GM18858 (cell line): ENCODE data around the gene MPDU1.

Source experiments
- ATAC-seq: cut with Tn5 transposase; IDR thresholded peaks from one replicate; pipeline ENCODE4 v1.9.1; 2021; ENCODE audit not compliant: unreplicated experiment

The MPDU1 gene

DNA sequence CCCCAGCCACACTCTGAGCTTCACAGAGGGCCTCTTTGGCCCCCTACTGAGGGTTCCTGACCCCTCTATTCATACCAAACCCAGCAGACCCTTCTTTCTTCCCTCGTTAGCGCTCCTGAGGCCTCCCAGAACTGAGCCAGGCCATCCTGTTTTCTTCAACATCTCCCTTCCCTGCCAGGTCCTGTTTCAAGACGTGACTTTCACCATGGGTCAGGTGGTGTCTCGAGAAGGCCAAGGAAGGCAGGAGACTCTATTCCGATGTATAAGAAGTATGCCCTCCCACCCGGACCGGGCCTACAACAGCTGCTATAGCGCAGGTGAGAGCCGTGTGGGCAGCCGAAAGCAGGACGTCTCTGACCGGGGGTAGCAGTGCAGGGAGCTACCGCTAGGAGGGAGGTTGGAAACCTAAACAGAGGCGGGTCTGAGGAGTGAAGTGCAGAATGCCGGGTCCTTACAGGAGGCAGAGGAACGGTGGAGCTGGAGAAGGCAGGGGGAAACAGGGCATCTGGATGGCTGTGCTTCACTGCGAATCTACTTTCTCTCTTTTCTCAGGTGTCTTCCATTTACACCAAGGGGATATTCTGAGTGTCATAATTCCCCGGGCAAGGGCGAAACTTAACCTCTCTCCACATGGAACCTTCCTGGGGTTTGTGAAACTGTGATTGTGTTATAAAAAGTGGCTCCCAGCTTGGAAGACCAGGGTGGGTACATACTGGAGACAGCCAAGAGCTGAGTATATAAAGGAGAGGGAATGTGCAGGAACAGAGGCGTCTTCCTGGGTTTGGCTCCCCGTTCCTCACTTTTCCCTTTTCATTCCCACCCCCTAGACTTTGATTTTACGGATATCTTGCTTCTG lies 23.3 kb upstream of the MPDU1 start:
- ATAC-seq, result no peak

DNA sequence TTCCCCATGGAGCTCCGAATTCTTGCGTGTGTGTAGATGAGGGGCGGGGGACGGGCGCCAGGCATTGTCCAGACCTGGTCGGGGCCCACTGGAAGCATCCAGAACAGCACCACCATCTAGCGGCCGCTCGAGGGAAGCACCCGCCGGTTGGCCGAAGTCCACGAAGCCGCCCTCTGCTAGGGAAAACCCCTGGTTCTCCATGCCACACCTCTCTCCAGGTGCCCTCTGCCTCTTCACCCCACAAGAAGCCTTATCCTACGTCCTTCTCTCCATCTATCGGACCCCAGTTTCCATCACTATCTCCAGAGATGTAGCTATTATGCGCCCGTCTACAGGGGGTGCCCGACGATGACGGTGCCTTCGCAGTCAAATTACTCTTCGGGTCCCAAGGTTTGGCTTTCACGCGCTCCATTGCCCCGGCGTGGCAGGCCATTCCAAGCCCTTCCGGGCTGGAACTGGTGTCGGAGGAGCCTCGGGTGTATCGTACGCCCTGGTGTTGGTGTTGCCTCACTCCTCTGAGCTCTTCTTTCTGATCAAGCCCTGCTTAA lies 22.6 kb upstream of the MPDU1 start:
- ATAC-seq, result no peak

DNA sequence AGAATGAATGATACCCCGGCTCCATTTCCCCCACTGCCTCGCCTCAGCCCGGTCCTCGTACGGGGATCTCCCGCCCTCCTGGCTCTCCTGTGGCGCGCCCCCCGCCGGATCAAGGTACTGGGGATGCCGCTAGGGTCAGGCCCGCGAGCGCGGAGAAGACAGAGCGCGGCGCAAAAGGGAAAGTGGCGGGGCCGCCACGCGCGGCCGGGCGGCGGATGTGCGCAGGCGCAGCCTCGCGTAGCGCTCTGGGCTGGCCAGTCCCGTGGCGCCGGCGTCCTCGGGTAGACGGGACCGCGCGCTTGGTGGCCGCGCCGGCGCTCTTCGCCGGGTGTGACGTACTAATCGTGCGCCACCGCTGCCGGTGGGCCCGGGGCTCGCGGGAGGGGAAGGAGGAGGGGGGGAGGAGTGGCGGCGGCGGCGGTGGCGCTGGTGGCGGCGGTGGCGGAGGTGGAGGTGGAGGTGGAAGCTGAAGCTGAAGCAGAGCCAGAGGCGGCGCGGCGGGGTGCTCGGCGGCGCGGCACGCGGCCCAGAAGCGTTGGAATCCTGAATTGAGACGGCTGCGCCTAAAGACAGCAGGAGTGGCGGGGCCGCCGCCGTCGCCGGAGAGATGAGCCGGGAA lies 22.0 kb upstream of the MPDU1 start, which contains the start of gene SENP3:
Gene SENP3, plus strand, starts transcription at position 331 of the 619 bp plus-strand sequence. CDS start 1,158 bp downstream, outside the sequence.
- ATAC-seq, result no peak

- no peak for ATAC-seq
These were observed 21.4 kb upstream of the MPDU1 start for GRCh38 chr17:7562208-7562605.

- ATAC-seq, result no peak
These were observed 20.4 kb upstream of the MPDU1 start for GRCh38 chr17:7563115-7563869.

DNA sequence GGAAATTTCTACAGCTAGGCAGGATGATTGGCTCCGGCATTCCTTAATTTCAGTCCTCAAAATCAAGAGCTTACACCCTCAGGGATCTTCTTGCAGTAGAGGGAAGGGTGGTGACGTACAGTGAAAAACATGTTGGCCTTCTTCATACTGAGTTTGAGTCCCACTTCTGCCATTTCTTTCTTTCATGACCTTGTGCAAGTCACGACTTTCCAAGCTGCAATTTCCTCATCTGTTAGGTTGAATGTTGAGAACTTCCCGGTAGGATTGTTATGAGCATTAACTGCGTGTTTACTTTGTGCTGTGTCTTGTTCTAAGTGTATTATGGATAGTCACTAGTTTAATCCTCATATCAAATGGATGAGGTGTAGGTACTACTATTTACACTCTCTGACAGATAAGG lies 14.1 kb upstream of the MPDU1 start:
- no peak for ATAC-seq

- no peak for ATAC-seq
These were observed 13.3 kb upstream of the MPDU1 start for GRCh38 chr17:7570351-7570750.

DNA sequence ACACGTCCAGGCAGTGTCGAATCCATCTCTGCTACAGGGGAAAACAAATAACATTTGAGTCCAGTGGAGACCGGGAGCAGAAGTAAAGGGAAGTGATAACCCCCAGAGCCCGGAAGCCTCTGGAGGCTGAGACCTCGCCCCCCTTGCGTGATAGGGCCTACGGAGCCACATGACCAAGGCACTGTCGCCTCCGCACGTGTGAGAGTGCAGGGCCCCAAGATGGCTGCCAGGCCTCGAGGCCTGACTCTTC lies 11.4 kb upstream of the MPDU1 start:
- ATAC-seq, result no peak

DNA sequence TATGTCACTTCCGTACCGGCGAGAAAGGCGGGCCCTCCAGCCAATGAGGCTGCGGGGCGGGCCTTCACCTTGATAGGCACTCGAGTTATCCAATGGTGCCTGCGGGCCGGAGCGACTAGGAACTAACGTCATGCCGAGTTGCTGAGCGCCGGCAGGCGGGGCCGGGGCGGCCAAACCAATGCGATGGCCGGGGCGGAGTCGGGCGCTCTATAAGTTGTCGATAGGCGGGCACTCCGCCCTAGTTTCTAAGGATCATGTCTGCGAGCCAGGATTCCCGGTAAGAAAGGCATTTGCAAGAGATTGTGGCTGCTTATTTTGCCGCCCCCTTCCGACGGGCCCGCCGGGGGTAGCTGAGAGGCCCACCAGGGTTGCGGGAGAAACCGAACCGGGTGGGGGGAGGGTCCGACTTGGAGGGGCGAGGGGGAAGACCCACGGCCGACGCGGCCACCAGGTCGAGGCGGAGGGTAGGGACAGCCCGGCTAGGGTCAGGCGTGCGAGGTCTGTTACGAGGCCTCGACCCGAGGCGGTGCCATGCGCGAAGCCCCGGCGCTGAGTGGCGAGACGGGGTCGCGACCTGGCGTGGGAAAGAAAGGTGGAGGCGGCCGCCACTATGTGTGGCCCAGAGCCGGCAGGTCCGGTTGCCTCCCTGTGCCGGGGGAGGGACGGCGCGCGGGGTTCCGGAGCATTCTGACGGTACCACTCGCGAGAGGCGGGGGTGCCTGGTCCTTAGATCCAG lies 10.9 kb upstream of the MPDU1 start:
- ATAC-seq, result peak; percentile 85

GRCh38 chr17:7573324-7574080 lies 10.2 kb upstream of the MPDU1 start:
- no peak for ATAC-seq

DNA sequence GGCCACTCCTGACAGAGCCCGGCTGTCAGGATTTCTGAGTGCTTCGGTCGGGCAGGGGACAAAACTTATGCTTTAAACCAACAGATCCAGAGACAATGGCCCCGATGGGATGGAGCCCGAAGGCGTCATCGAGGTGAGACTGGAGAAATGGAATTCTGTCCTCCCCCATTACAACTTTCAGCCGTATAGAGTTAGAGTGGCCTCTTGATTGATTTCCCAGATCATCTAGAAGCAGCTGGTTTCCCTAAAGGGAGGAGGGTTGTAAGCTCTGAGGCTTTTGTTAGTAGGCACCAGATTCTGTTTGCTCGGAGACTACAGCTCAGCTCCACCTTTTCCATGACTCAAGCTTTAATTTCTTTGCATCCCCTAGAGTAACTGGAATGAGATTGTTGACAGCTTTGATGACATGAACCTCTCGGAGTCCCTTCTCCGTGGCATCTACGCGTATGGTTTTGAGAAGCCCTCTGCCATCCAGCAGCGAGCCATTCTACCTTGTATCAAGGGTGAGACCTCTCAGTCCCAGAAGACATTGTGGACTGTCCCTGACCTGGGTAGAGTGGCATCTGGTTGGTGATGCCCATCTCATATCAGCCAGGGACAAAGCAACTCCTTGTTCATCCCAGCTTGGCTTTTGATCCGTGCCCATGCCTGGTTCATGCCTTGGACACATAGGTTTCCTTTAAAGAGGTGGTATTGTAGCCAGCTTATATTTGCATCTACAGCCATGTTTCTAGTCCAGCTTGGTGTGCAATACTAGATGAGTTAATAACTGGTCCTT lies 9.3 kb upstream of the MPDU1 start:
- ATAC-seq, result no peak

GRCh38 chr17:7575481-7575883 lies 8.2 kb upstream of the MPDU1 start:
- no peak for ATAC-seq

GRCh38 chr17:7575959-7576358 lies 7.7 kb upstream of the MPDU1 start:
- no peak for ATAC-seq

DNA sequence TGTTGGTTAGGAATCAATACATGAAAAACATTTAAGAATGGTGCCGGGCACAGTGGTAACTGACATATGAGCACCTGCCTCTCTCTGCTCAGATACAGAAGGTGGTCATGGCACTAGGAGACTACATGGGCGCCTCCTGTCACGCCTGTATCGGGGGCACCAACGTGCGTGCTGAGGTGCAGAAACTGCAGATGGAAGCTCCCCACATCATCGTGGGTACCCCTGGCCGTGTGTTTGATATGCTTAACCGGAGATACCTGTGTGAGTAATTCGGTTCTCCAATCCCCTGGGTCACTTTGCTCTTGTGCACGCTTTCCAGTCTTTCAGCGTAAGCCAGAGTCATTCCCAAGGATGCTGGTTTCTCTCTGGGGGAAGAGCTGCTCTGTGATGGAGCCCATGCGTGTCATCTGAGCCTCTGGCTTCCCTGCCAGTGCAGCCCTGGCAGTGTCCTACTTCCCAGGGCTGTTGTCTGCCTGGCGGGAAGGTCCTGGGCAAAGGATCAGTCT lies 7.2 kb upstream of the MPDU1 start:
- no peak for ATAC-seq

- ATAC-seq, result no peak
These were observed 6.1 kb upstream of the MPDU1 start for GRCh38 chr17:7577327-7578199.

DNA sequence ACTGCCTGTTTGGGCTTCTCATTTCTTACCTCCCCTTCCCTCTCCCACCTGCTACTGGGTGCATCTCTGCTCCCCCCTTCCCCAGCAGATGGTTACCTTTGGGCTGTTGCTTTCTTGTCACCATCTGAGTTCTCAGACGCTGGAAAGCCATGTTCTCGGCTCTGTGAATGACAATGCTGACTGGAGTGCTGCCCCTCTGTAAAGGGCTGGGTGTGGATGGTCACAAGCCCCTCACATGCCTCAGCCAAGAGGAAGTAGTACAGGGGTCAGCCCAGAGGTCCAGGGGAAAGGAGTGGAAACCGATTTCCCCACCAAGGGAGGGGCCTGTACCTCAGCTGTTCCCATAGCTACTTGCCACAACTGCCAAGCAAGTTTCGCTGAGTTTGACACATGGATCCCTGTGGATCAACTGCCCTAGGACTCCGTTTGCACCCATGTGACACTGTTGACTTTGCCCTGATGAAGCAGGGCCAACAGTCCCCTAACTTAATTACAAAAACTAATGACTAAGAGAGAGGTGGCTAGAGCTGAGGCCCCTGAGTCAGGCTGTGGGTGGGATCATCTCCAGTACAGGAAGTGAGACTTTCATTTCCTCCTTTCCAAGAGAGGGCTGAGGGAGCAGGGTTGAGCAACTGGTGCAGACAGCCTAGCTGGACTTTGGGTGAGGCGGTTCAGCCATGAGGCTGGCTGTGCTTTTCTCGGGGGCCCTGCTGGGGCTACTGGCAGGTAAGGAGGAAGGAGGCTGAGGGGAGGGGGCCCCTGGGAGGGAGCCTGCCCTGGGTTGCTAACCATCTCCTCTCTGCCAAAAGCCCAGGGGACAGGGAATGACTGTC lies 4.4 kb upstream of the MPDU1 start, which contains the start of gene CD68:
Gene CD68, plus strand, starts transcription at position 638 of the 833 bp plus-strand sequence. Its CDS starts 40 bp downstream, at position 678.
- no peak for ATAC-seq

DNA sequence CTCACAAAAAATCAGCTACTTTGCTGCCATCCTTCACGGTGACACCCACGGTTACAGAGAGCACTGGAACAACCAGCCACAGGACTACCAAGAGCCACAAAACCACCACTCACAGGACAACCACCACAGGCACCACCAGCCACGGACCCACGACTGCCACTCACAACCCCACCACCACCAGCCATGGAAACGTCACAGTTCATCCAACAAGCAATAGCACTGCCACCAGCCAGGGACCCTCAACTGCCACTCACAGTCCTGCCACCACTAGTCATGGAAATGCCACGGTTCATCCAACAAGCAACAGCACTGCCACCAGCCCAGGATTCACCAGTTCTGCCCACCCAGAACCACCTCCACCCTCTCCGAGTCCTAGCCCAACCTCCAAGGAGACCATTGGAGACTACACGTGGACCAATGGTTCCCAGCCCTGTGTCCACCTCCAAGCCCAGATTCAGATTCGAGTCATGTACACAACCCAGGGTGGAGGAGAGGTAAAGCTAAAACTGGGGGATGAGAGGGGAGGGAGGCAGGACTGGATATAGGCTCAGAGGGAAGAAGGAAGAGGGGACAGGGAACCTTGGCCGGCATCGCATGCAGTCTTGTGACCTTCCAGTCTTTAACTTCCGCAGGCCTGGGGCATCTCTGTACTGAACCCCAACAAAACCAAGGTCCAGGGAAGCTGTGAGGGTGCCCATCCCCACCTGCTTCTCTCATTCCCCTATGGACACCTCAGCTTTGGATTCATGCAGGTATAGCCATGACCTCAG lies 3.6 kb upstream of the MPDU1 start:
- ATAC-seq, result no peak
